Measurements from ENCODE around the gene IPPK. TPM values are rescaled to one million over a fixed set of nuclear protein-coding genes. Genes with fewer than 3 reads are reported as not detected.
"Not testable (repeated sequence)": the region's sequence is repeated elsewhere in the genome, so short reads cannot be mapped to it uniquely, and the experiment has no call there.

IPPK gene
- total RNA-seq, 1 donor from 2014 or later: 17.2 TPM

DNA sequence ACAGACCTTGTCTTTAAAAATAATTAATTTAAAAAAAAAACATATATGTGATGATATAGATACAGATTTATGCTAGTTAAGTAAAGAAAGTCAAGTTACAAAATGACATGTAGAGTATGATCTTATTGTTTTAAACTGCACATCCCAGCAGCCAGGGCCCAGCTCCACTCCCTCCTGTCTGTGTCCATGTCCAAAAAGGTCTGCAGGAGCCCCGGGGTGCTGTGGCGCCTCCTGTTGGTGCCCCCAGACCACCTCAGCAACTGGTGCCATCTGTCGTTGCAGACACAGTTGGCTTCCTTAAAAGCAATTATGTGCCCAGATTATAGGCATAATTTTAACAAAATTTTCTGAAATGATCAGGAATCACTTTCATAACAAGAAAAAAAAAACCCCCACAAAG lies 33.3 kb downstream of the IPPK start:
- DNase-seq: no peak

DNA sequence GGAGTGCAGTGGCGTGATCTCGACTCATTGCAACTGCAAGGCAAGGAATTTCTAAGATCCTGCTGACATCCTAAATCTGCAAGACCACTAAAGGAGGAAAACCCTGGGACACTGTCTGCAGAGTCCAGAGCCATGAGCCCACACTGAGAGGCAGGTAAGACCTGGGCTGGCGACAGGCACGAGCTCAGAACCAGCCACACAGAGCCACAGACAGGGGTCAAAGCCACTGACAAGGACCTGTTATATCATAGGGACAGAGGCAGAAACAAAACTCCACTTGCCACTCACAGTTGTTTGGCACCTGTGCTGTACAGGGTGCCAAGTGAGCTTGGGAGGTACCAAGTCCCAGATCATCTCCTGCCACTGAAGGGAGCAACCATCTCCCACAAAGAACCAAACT lies 34.2 kb downstream of the IPPK start:
- no peak for DNase-seq

DNA sequence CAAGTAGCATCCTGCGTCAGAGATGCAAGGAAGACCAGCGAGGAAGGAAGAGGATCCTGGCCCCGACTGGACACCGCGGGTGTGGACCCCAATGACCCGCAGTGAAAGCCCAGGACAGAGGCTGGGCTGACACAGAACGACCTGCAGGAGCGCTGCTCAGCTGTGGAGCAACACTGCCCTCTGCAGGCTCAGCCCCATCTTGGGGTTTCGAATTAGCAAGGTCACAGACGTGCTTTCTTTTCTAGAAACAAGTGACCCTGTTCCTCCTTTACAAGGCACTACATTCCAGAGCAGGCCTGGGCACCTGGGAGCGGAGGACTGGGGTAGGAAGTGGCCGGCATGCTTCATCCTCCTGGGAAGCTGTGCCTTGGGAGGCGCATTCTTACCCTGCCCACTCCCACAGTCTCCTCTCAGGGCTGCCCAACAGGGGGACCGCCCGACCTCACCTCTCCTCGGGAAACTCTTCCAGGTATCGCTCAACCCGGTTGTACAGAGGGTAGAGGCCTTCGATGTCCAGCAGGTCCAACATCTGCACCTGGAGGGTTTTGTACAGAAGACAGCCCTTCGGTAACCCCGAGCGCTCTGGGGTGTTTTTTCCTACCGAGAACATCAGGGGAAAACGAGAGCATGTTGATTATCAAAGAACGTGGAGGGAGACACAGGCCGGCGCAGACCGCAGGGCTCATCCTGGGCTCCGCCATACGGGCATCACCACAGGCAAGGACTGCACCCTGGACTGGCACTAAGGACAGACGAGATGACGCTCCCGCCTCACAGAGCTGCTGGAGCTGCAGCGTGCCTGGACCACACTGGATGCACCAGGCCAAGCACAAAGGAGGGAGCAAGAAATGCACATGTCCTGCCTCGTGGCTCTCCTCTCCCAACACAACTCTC lies 35.0 kb downstream of the IPPK start:
- DNase-seq: peak; percentile 61

DNA sequence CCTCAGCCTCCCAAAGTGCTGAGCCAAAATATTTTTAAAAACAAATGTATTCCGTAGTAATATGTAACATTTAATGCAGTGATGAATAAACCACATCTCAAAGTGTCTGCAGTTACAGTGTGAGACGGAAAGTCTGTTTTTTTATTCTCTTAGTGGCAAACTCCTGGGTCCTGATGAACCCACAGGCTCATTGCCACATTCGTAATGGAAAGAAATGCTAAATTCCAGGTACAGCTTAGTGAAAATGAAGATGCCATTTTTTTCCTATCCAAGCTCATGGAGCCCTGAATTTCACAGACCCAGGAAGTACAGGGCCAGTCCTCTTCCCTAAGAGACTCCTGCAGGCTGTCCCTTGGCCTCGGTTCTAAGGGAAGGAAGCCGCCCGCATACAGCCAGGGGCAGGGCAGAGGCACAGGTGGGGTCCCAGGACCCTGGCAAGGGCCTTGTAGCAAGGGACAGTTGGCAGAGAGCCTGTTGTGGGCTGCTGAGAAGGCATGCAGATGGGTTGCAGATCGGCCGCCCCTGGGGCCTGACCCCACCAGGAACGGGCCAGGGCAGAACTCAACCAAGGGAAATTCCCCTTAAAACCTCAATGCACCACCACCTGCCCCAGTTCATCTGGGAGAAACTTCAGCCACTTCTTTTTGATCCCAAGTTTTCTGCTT lies 36.2 kb downstream of the IPPK start:
- no peak for DNase-seq

- DNase-seq: no peak
Measured at GRCh38 chr9:92632641-92633040, 37.3 kb downstream of the IPPK start.

DNA sequence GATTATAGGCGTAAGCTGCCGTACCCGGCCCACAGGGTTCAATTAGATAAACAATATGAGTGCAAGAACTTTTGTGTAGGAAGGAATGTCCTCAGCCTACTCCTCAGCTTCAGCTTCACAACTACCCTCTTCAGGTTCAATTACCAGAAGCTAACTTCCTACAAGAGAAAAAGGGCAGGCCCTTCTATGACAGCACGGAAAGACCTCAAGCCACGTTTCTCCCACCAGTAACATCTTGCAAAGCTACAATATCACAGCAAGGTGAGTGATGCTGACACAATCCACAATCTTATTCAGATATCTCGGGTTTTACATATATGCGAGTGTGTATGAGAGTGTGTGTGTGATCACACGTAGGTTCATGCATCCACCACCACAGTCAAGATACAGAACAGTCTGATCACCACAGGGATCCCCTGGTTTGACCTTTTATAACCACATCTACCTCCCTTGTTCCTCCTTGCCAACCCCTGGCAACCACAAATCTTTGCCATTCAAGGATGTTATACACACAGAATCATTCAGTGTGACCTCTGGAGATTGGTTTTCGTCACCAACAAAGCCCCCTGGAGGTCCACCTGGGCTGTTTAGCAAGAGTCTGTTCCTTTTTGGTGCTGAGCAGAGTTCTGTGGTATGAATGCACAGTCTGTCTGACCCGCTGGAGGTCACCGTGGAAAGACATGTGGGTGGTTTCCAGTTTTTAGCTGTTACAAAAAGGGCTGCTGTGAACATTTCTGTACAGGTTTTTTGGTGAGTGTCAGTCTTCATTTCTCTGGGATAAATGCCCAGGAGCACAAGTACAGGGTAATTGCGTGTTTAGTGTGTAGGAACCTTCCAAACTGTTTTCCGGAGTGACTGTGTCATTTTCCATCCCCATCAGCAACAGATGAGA lies 38.2 kb downstream of the IPPK start:
- no peak for DNase-seq

DNA sequence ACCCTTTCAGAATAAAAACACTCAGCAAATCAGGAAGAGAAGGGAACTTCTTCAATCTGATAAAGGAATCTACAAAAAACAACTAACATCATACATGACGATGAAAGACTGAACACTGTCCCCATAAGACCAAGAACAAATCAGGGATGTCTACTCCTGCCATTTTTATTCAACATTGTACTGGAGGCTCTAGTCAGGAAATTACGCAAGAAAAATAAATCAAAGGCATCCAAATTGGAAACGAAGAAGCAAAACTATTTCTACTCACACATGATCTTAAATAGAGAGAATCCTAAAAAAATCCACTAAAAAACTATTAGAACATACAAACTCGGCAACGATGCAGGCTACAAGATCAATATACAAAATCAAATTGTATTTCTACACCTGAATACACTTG lies 42.3 kb downstream of the IPPK start:
- no peak for DNase-seq

- no peak for DNase-seq
Measured at GRCh38 chr9:92626484-92626883, 43.4 kb downstream of the IPPK start.

GRCh38 chr9:92623936-92624335 lies 46.0 kb downstream of the IPPK start:
- DNase-seq: not testable (repeated sequence)

DNA sequence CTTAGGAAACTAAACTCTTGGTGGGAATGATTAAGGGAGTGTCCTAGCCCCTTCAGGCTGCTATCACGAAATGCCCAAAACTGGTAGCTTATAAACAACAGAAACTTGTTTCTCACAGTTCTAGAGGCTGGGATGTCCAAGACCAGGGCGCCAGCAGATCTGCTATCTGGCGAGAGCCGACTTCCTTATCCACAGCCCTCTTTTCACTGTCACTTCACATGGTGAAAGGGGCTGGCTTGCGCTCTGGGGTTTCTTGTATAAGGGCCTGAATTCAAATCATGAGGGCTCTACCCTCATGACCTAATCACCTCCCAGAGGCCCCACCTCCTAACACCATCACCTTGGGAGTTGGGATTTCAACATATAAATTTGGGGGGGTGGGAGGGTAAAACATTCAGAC lies 49.1 kb downstream of the IPPK start:
- DNase-seq: no peak

DNA sequence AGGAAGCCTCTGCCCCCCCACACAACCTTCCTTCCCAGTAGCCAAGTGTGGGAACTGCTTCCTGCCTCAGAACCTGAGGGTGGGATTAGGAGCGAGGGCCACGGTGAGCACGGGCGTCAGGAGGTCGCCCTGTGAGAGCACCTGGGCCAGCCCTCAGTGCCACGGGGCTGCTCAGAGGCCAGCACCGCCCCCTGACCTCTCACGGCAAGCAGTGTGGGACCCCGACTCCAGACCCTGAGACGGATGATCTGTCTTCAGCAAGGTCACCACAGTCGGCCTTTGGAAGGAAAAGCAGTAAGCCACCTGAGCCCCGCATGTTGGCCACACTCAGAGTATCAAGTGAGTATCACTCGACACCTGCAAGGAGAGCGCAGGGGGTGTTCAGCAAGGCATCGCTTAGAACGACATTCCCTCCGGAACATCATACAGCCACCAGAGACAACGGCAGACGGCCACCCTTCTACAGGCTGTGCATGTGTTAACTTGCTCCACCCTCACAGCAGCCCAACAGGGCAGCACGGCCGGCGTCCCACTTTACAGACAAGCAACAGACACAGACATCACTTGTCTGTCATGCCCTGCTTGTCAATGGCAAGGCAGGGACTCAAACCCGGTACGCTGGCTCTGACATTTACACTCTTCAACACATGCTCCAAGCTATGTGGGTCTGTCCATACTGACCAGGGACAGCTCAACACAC lies 50.2 kb downstream of the IPPK start:
- no peak for DNase-seq

- DNase-seq: no peak
Measured at GRCh38 chr9:92618633-92619225, 51.2 kb downstream of the IPPK start.

- DNase-seq: no peak
Measured at GRCh38 chr9:92617951-92618510, 51.9 kb downstream of the IPPK start.

GRCh38 chr9:92617195-92617813 lies 52.6 kb downstream of the IPPK start:
- DNase-seq: no peak

GRCh38 chr9:92616655-92617111 lies 53.2 kb downstream of the IPPK start:
- DNase-seq: peak; percentile 78

DNA sequence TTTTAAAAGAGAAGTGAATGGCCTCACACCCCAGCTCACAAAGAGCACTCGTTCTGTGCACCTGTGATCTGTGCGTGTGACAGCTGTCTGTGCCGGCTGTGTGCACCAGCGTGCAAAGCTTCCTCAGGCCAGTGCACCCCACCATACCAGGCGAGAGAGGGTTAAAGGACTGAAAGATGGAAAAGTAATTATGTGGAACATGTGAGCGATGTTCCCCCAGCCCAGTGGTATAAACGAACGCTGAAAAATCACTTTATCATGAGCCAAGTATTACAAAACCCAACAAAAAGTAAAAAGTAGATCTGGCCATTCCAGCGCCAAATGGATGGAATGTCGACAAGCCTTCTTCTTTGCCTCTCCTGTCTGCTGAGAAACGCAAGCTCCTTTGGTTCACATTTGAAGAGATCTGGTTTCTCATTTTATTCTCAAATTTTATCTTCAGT lies 53.7 kb downstream of the IPPK start:
- DNase-seq: peak; percentile 78

DNA sequence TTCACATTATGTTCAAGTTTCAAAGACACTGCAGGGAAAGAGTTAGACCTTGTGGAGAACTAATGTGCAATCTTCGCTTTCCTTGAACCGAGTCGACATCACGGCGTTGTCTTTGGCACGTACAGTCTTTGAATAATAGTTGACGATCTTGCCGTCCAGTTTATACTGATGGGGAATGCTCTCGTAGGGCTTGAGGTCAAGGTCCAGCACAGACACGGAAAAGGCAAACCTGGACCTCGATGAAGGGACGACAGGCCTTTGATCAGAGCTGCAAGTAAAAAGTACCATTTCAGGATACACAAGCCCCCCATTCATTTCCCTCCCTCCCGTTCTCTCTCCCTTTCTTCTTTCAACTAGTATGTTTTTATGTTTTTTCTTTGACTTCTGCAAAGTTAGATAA lies 54.1 kb downstream of the IPPK start:
- no peak for DNase-seq

GRCh38 chr9:92614763-92615461 lies 55.0 kb downstream of the IPPK start:
- DNase-seq: no peak

GRCh38 chr9:92614123-92614510 lies 55.8 kb downstream of the IPPK start:
- no peak for DNase-seq

Data from skin of body (tissue), 2 donors.